ENCODE data around the gene PRICKLE3.

GRCh38 chrX:49233176-49233575 lies 47.0 kb upstream of the PRICKLE3 start, which contains the start of gene CACNA1F:
- TF ChIP-seq POLR2AphosphoS5 (IDR thresholded peaks at IDR 0.05) (no peak), CTCF (IDR thresholded peaks at IDR 0.05) (no peak)
